Astrocyte (in vitro differentiated cells and primary cell): ENCODE data around the gene AHNAK.

Source experiments
- EZH2 ChIP-seq: IDR thresholded peaks from 2 replicates; pipeline ENCODE4 v1.6.1; 2012; ENCODE audit warnings: mild to moderate bottlenecking, low read length, inconsistent platforms; ENCODE audit not compliant: insufficient read depth
- TF ChIP-seq, protein P1 (sequence below): IDR thresholded peaks from 2 replicates; pipeline ENCODE4 v1.5.1; 2011; ENCODE audit warnings: low read depth, mild to moderate bottlenecking, inconsistent platforms, low read length, moderate library complexity; ENCODE audit not compliant: insufficient read depth

DNA sequence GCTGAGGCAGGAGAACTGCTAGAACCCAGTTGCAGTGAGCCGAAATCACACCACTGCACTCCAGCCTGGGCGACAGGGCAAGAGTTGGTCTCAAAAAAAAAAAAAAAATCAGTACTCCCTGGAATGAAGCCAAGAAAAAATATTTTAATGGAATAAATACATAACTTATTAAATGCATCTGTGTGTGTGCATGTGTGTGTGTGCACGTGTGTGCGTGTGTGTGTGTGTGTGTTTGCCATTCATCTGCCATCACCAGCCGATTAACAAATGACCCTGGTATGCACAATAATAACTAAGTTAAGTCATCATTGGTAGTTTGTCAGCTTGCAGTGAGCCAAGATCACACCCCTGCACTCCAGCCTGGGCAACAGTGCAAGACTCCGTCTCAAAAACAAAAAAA is 162.8 kb downstream of the AHNAK start:
- TF ChIP-seq, protein P1, sequence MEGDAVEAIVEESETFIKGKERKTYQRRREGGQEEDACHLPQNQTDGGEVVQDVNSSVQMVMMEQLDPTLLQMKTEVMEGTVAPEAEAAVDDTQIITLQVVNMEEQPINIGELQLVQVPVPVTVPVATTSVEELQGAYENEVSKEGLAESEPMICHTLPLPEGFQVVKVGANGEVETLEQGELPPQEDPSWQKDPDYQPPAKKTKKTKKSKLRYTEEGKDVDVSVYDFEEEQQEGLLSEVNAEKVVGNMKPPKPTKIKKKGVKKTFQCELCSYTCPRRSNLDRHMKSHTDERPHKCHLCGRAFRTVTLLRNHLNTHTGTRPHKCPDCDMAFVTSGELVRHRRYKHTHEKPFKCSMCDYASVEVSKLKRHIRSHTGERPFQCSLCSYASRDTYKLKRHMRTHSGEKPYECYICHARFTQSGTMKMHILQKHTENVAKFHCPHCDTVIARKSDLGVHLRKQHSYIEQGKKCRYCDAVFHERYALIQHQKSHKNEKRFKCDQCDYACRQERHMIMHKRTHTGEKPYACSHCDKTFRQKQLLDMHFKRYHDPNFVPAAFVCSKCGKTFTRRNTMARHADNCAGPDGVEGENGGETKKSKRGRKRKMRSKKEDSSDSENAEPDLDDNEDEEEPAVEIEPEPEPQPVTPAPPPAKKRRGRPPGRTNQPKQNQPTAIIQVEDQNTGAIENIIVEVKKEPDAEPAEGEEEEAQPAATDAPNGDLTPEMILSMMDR, result no peak
- TF ChIP-seq EZH2, result no peak
